Measurements from ENCODE around the gene SLC6A18. TPM values are rescaled to one million over a fixed set of nuclear protein-coding genes. Genes with fewer than 3 reads are reported as not detected.

The SLC6A18 gene
- total and polyA plus RNA-seq, 10 of the 15 experiments (the other 5 are each of a cell fraction or from before 2014, with no cell fraction given): not detected

- TF ChIP-seq ASH2L (IDR thresholded peaks at IDR 0.05; ENCODE audit: borderline replicate concordance, low read depth): no peak
These were observed 17.7 kb downstream of the SLC6A18 start (continued) for GRCh38 chr5:1242733-1243486.

GRCh38 chr5:1243487-1244130, 18.4 kb downstream of the SLC6A18 start:
- Histone ChIP-seq H4K20me1 (ENCODE audit: control insufficient read depth, insufficient read depth) (no peaks in the 10 kb centered on the region), H3K36me3 (ENCODE audit: control insufficient read depth in 2 of 2, insufficient read depth in 2 of 2, low read length in 1 of 2) (no peaks in the 10 kb centered on the region), H3K4me2 (ENCODE audit: control insufficient read depth, insufficient read depth) (no peak overlapping the region), H3K9ac (ENCODE audit: control insufficient read depth, insufficient read depth, low read length) (no peak overlapping the region), H3K79me2 (ENCODE audit: control insufficient read depth, insufficient read depth, low read length) (no peaks in the 10 kb centered on the region), H3K27ac (ENCODE audit: control insufficient read depth, insufficient read depth) (no peak overlapping the region), H3K4me3 (no peak overlapping the region), H3K9me3 (replicated peaks; ENCODE audit: control insufficient read depth, insufficient read depth, low read length) (no peaks in the 10 kb centered on the region), H3K27me3 (replicated peaks in 1 of 2; ENCODE audit: control insufficient read depth in 2 of 2, insufficient read depth in 2 of 2, low read length in 1 of 2) (no peaks in the 10 kb centered on the region; a peak in 2 of 4 replicates), H3K4me1 (ENCODE audit: control insufficient read depth, insufficient read depth, low read length) (no peaks in the 10 kb centered on the region), H2AFZ (ENCODE audit: control insufficient read depth, low read depth, low read length) (no peak overlapping the region)
- ChIA-PET CTCF (interaction anchor here (0.5 kb wide), 1 partner anchor 1145 kb away, joined by 3 read pairs; no protein-coding TSS in a partner anchor), SMC1A (ENCODE audit: uncharacterized antibody, unreplicated experiment) (no interaction called here), RAD21 (ENCODE audit: unreplicated experiment) (no interaction called here), POLR2A (no interaction called here)
- in situ Hi-C loops (cut with MboI): no loop called here
- ATAC-seq: no peak
- no TSS peak for BruUV-seq (replicated peaks)
- DNase-seq (ENCODE audit: low read depth, low spot score): no peak
- FAIRE-seq: no peak
- 46% methylated on average over 31 of the region's 33 CpGs for WGBS (ENCODE audit: insufficient coverage, insufficient replicate concordance, low lambda C conversion rate, missing lambda C conversion rate)
- intact Hi-C loops (cut with micrococcal nuclease; ENCODE audit: unreplicated experiment): no loop called here
- TF ChIP-seq SPI1 (IDR thresholded peaks at IDR 0.05; ENCODE audit: borderline replicate concordance, insufficient read depth, low read depth, low read length) (no peak), MYC (IDR thresholded peaks at IDR 0.05; ENCODE audit: insufficient read depth, insufficient read length, insufficient replicate concordance, low read length, severe bottlenecking) (no peak), STAT1 (conservative IDR thresholded peaks at IDR 0.05) (no peak), ATF2 (IDR thresholded peaks at IDR 0.05; ENCODE audit: low read length) (no peak), RELA (IDR thresholded peaks at IDR 0.05; ENCODE audit: borderline replicate concordance, partially characterized antibody) (no peak), TAF1 (IDR thresholded peaks at IDR 0.05; ENCODE audit: borderline replicate concordance, low read depth, low read length) (no peak), CEBPB (IDR thresholded peaks at IDR 0.05; ENCODE audit: borderline replicate concordance in 1 of 2, low read depth in 2 of 2, low read length in 2 of 2) (no peak), IKZF1 (conservative IDR thresholded peaks at IDR 0.05) (no peak), WRNIP1 (IDR thresholded peaks at IDR 0.05; ENCODE audit: borderline replicate concordance, low read depth, low read length) (no peak), GABPA (IDR thresholded peaks at IDR 0.05; ENCODE audit: low read depth) (no peak), ATF3 (IDR thresholded peaks at IDR 0.05; ENCODE audit: borderline replicate concordance, extremely low read depth, low read depth, low read length) (no peak), MEF2A (IDR thresholded peaks at IDR 0.05; ENCODE audit: insufficient read depth, low read depth, low read length) (no peak), NR2C1 (IDR thresholded peaks at IDR 0.05) (no peak), ZZZ3 (IDR thresholded peaks at IDR 0.05; ENCODE audit: control insufficient read depth, insufficient read length, low read depth) (no peak)
